ENCODE measurements around the gene RPS6KB2. TPM values are rescaled to one million over a fixed set of nuclear protein-coding genes. Genes with fewer than 3 reads are reported as not detected.

Gene RPS6KB2
- total and polyA plus RNA-seq, 4 donors: 26.3 to 69.5 (median 56.2) TPM

DNA sequence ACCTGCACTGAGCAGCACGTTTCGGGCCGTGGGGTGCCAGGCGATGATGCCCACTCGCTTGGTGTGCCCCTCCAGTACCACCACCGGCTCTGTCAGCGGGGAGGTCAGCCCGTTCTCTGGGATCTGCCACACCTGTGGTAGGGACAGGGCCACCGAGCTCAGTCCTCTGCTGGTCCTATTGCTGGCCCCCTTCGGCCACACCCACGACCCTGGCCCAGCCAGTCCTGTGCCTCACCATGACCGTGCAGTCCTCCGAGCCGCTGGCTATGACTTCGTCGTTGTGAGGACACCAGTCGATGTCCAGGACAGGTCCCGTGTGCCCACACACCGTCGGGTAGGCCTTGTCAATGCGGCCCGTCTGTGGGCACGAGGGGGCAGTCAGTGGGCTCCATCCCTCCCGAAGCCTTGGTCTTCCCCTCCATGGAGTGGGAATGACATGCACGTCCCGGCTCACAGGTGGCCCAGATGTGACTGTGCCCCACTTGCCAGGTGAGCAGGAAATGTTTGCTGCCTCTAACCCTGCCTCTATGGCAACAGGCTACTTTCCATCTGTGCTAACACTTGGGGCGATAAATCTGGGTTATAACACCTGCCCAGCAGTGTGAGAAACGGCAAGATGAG lies 13.5 kb downstream of the RPS6KB2 start:
- H3K9me3 ChIP-seq (ENCODE audit: control insufficient read depth in 4 of 4, insufficient read depth in 3 of 4, low read length in 3 of 4): no peaks in the 10 kb centered on the region
- no peak overlapping the region for H3K9ac ChIP-seq (ENCODE audit: insufficient read depth in 1 of 2, low read length in 2 of 2)
- no peak overlapping the region for H3K4me3 ChIP-seq
- peaks cover 0 to 41% (median 3%) of the 10 kb centered on the region in 4 donors for H3K36me3 ChIP-seq (ENCODE audit: control insufficient read depth in 4 of 4, insufficient read depth in 4 of 4, low read length in 4 of 4)
- DNase-seq (no peak), ATAC-seq (ENCODE audit: insufficient read depth, low FRiP score) (no peak)
- TF ChIP-seq, protein P1, sequence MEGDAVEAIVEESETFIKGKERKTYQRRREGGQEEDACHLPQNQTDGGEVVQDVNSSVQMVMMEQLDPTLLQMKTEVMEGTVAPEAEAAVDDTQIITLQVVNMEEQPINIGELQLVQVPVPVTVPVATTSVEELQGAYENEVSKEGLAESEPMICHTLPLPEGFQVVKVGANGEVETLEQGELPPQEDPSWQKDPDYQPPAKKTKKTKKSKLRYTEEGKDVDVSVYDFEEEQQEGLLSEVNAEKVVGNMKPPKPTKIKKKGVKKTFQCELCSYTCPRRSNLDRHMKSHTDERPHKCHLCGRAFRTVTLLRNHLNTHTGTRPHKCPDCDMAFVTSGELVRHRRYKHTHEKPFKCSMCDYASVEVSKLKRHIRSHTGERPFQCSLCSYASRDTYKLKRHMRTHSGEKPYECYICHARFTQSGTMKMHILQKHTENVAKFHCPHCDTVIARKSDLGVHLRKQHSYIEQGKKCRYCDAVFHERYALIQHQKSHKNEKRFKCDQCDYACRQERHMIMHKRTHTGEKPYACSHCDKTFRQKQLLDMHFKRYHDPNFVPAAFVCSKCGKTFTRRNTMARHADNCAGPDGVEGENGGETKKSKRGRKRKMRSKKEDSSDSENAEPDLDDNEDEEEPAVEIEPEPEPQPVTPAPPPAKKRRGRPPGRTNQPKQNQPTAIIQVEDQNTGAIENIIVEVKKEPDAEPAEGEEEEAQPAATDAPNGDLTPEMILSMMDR (IDR thresholded peaks at IDR 0.05; ENCODE audit: control extremely low read depth, extremely low read depth): no peak
- peak overlapping the region in 1 of 2 donors; percentile 33 for H3K27ac ChIP-seq (ENCODE audit: low read depth in 1 of 2, low read length in 1 of 2)
- WGBS, 2 donors: 85 to 87% methylated on average over 25 to 28 of the region's 28 CpGs
- no peaks in the 10 kb centered on the region for H3K27me3 ChIP-seq (ENCODE audit: control insufficient read depth in 3 of 3, insufficient read depth in 3 of 3, low read length in 2 of 3)
- H3K4me1 ChIP-seq (ENCODE audit: control insufficient read depth in 5 of 5, insufficient read depth in 5 of 5, low read length in 5 of 5): peaks cover 0 to 7% (median 3%) of the 10 kb centered on the region in 5 donors

DNA sequence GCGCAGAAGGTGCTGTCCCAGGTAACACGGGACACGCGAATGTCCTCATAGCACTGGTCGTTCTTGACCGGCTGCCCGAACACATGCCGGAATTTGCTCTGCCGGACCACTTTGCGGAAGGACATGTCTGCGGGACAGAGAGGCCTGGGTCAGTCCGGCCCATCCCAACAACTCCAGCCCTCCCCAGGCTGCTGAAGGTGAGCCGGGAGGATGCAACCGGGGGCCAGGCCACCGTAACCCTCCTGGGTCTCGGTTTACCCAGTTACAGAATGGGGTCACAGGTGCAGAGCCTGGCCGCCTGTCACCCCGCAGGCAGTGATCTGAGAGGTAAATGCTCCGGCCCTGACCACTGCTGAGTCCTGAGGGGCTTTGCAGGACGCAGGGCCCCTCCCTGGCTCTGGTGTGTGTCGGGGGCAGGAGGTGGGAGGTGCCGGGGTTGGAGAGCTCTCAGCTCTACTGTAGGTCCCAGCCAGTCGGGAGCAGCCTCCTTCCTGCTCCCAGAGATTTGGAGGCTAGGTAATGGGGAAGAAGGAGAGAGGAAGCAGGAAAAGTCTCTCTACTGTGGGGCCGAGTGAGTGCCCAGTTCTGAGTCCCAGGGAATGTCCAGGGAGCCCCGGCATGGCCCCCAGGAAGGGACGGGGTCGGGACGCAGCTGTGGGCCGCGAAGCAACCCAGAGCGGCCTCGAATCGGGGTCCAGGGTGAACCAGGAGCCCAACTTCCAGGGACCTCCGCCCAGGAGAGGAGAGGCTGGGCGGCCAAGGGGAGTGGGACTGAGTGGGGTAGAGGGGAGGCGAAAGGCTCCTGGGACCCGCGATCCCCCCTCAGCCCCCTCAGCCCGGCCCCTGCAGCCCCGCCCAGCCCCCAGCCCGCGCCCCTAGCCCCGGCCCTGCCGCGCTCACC lies 14.5 kb downstream of the RPS6KB2 start:
- peak overlapping the region in 1 of 2 donors; percentile 39 for H3K9ac ChIP-seq (ENCODE audit: insufficient read depth in 1 of 2, low read length in 2 of 2)
- TF ChIP-seq, protein P1 (IDR thresholded peaks at IDR 0.05; ENCODE audit: control extremely low read depth, extremely low read depth): no peak
- WGBS, 2 donors: 38 to 59% methylated on average over 30 to 45 of the region's 45 CpGs
- ATAC-seq (ENCODE audit: insufficient read depth, low FRiP score): no peak
- DNase-seq: no peak
- H3K4me3 ChIP-seq: peak overlapping the region; percentile 79
- no peaks in the 10 kb centered on the region for H3K9me3 ChIP-seq (ENCODE audit: control insufficient read depth in 4 of 4, insufficient read depth in 3 of 4, low read length in 3 of 4)
- H3K27me3 ChIP-seq (ENCODE audit: control insufficient read depth in 3 of 3, insufficient read depth in 3 of 3, low read length in 2 of 3): no peaks in the 10 kb centered on the region
- H3K4me1 ChIP-seq (ENCODE audit: control insufficient read depth in 5 of 5, insufficient read depth in 5 of 5, low read length in 5 of 5): peaks cover 0 to 7% (median 3%) of the 10 kb centered on the region in 5 donors
- H3K27ac ChIP-seq (ENCODE audit: low read depth in 1 of 2, low read length in 1 of 2): peak overlapping the region; percentile 86 to 95
- peaks cover 0 to 36% (median 3%) of the 10 kb centered on the region in 4 donors for H3K36me3 ChIP-seq (ENCODE audit: control insufficient read depth in 4 of 4, insufficient read depth in 4 of 4, low read length in 4 of 4)

DNA sequence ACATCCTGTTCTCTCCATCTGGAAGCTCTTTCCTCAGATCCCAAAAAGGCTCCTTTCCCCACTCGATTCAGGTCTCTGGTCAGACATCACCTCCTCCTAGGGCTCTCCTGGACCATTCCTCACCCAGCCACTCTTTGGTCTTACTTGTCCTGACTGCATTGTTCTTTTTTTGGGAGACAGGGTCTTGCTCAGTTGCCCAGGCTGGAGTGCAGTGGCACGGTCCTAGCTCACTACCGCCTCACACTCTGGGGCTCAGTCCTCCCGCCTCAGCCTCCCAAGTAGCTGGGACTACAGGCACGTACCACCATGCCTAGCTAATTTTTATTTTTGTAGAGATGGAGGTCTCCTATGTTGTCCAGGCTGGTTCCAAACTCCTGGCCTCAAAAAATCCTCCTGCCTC lies 17.2 kb downstream of the RPS6KB2 start:
- no peak overlapping the region for H3K9ac ChIP-seq (ENCODE audit: insufficient read depth in 1 of 2, low read length in 2 of 2)
- WGBS, 2 donors: 86 to 89% methylated on average over 5 of the region's 5 CpGs
- no peaks in the 10 kb centered on the region for H3K27me3 ChIP-seq (ENCODE audit: control insufficient read depth in 3 of 3, insufficient read depth in 3 of 3, low read length in 2 of 3)
- H3K36me3 ChIP-seq (ENCODE audit: control insufficient read depth in 4 of 4, insufficient read depth in 4 of 4, low read length in 4 of 4): peaks cover 0 to 15% (median 0%) of the 10 kb centered on the region in 4 donors
- ATAC-seq (ENCODE audit: insufficient read depth, low FRiP score) (no peak), DNase-seq (no peak)
- TF ChIP-seq, protein P1 (IDR thresholded peaks at IDR 0.05; ENCODE audit: control extremely low read depth, extremely low read depth): no peak
- H3K9me3 ChIP-seq (ENCODE audit: control insufficient read depth in 4 of 4, insufficient read depth in 3 of 4, low read length in 3 of 4): no peaks in the 10 kb centered on the region
- no peak overlapping the region for H3K27ac ChIP-seq (ENCODE audit: low read depth in 1 of 2, low read length in 1 of 2)
- no peak overlapping the region for H3K4me3 ChIP-seq
- peaks cover 0 to 7% (median 3%) of the 10 kb centered on the region in 5 donors for H3K4me1 ChIP-seq (ENCODE audit: control insufficient read depth in 5 of 5, insufficient read depth in 5 of 5, low read length in 5 of 5)

Data from lung (tissue), 12 donors.